NAMALWA (cell line): ENCODE measurements around the gene INPP4A.
"Not testable (repeated sequence)": the region's sequence is repeated elsewhere in the genome, so short reads cannot be mapped to it uniquely, and the experiment has no call there.

Experiments
- DNase-seq: peaks from one replicate; pipeline ENCODE4 v3.0.0-alpha.2; 2015; ENCODE audit warnings: low spot score

The INPP4A gene

DNA sequence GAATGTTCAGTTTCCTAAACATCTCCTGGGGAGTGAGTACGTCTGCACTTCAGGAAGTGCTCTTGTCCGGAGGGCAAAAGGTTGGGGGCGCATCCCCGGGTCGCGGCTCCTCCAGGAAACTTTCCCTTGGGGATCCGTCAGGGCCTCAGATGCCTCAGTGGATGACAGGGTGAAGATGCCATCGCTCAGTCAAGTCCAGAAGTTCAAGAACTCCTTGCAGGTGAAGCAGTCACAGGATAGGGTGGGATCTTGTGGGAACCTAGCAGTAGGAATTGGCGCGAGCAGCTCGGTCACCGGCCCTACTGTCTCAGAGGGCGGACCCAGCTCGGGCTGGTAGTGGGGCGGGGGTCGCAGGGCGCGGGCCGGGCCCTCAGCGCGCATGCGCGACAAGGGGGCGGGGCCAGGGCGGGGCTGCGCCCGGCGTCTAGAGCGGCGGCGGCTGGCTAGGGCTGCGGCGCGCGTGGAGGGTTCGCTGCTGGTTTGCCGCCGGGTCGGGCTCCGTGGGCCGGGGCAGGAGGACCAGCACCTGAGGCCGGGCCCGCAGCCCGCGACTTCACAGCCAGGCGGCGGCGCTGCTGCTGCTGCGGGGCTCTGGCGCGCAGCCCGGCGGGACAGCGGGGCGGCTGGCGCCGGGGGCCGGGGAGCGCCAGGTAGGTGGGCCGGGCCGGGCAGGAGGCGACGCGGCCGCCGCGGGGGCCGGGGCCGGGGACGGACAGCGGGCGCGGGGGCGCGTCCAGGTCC lies at the start of gene INPP4A:
Gene INPP4A (plus strand): TSS at position 423 of the 741 bp plus-strand sequence. CDS start 75,191 bp downstream, outside the sequence.
- peak; percentile 83 for DNase-seq

- DNase-seq = no peak
Measured at GRCh38 chr2:98395977-98396376, 48.7 kb upstream of the INPP4A start.

- DNase-seq = no peak
Measured at GRCh38 chr2:98396745-98397355, 47.8 kb upstream of the INPP4A start.

- no peak for DNase-seq
Measured at GRCh38 chr2:98399140-98399539, 45.5 kb upstream of the INPP4A start.

DNA sequence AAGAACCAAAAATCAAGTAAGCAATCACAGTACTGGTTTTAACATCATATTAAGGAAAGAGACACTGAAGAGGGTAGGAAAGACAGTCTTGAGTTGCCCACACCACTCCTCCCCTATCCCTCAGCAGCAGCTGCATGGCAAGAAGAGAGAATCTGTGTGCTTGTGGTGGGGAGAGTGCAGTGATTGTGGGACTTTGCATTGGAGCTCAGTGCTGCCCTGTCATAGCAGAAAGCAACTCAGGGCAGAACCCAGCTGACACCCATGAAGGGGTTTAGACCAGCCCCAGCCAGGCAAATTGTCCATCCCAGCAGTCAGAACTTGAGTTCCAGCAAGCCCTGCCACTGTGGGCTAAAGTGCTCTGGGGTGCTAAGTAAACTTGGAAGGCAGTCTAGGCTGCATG lies 40.8 kb upstream of the INPP4A start:
- no peak for DNase-seq

- DNase-seq = no peak
Measured at GRCh38 chr2:98404556-98405250, 40.0 kb upstream of the INPP4A start.

DNA sequence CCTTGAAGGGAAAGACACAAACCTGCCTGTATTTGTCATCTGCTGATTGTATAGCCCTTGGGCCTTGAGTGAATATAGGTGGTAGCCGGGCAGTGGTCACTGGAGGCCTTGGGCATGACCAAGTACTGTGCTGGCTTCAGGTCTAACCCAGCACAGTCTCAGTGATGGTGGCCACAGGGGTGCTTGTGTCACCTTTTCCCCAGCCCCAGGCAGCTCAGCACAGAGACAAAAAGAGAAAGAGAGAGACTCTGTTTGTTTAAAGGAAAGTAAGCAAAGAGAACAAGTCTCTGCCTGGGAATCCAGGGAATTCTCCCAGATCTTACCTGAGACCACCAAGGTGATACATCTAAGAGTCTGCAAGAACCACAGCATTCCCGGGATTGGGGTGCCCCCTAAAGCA lies 39.4 kb upstream of the INPP4A start:
- DNase-seq = no peak

GRCh38 chr2:98408155-98408554 lies 36.5 kb upstream of the INPP4A start:
- DNase-seq = no peak

DNA sequence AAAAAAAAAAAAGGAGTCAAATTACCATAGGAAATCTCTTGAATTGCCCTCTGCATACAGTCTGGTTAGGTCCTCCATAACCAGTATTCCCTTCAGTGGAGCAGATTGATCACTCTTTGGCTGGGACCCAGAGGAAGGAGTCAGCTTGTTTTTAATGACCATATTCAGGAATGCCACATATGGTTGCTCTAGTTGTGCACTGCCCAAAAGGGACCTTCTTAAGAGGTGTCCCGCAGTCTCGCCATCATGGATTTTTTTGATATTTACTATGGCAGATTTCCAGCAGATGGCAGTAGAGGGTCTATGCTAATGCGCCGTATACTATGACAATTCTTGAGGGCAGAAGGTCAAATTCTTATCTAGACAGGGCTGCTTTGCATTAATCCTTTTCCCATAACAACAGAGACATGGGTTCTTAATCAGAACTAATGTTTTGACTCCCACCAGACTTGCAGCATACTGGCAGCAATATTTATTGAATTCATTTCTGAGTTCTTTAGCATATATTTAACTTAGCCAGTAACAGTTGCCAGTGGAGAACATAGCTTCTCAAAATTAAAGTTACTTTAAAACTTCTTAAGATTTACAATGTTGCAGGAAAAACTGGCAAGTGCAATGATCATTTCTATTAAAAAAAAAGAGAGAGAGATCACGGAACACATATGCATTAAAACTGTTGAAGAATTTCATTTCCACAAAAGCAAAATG lies 31.8 kb upstream of the INPP4A start:
- peak; percentile 86 for DNase-seq

DNA sequence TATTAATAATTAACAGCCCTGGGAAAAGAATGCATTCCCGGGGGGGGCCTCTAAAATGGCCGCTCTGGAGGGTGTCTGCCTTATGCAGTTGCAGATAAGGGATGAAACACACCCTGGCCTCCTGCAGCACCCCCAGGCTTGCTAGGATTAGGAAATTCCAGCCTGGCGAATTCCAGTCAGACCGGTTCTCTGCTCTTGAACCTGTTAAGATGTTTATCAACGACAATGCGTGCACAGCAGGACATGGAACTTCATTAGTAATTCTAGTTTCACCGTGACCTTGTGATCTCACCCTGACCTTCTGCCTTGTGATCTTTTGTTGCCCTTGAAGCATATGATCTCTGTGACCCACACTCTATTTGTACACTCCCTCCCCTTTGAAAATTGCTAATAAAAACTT lies 30.4 kb upstream of the INPP4A start:
- not testable (repeated sequence) for DNase-seq

DNA sequence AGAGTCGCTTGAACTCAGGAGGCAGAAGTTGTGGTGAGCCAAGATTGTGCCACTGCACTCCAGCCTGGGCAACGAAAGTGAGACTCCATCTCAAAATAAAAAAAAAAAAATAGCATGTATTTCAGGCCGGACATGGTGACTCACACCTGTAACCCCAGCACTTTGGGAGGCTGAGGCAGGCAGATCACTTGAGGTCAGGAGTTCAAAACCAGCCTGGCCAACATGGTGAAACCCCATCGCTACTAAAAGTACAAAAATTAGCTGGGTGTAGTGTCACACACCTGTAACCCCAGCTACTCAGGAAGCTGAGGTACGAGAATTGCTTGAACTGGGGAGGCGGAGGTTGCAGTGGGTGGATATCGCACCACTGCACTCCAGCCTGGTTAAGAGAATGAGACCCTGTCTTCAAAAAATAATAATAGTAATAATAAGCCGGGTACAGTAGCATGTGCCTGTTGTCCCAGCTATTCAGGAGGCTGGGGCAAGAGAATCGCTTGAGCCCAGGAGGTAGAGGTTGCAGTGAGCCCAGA lies 28.9 kb upstream of the INPP4A start:
- DNase-seq = not testable (repeated sequence)

GRCh38 chr2:98416383-98417159 lies 28.1 kb upstream of the INPP4A start:
- DNase-seq = no peak

DNA sequence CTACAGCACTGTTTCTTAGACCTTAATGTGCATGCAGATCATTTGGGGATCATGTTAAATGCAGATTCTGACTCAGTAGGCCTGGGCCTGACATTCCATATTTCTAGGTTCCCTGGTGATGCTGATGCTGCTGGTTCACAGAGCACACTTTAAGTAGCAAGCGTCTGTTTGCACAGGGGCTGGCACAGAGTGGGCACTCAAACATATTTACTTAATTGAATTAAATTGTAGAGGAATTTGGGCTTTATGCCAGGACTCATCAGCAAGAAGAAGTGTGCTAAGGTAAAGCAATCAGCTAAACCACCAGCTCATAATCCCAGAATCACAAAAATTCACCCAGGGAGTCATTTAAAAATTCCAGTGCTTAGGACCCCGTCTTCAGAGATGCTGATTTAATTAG lies 25.1 kb upstream of the INPP4A start:
- DNase-seq = no peak

DNA sequence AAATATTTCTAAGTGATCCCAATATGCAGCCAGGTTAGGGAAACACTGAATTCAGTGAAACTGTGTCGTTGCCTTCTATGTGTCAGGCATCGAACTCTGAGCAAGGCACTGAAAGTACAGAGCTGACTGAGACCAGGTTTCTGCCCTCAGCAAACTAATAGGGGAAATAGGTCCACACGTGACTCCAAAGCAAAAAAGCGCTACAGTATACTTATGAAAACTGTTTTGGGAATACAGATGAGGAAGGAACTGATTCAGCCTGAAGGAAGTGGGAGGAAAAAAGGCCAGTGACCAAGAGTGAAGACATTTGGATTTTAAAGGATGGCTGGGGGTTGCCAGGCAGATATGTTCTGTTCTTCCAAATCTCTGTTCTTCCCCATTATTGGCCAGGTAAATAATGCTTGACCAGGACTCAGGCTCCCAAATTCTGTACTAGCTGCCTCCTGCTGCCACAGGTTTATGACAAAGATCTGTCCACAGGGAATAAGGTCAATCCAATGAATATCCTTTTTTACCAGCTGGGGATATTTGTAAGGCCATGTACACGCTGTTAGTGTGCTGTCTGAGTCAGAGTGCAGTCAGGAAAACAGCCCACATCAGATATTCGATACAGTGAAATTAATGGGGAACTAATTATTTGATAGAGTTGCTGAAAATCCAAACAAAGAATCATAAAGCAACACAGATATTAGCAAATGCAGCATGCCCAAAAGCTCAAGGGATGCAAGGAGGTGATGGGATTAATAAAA lies 24.5 kb upstream of the INPP4A start:
- no peak for DNase-seq

DNA sequence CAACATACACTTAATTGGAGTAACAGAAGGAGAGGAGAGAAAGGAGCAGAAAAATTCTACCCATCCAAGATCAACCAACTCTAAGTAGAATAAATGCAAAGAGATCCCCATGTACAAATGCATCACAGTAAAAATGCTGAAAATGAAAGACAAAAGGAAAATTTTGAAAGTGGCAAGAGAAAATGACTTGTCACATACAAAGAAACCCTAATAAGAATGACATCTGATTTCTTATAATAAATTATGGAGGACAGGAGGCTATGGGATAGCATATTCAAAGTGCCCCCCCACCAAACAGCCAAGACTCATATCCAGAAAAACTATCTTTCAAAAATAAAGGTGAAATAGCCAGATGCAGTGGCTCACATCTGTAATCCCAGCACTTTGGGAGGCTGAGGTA lies 22.2 kb upstream of the INPP4A start:
- DNase-seq = no peak

- no peak for DNase-seq
Measured at GRCh38 chr2:98426771-98427170, 17.9 kb upstream of the INPP4A start.

DNA sequence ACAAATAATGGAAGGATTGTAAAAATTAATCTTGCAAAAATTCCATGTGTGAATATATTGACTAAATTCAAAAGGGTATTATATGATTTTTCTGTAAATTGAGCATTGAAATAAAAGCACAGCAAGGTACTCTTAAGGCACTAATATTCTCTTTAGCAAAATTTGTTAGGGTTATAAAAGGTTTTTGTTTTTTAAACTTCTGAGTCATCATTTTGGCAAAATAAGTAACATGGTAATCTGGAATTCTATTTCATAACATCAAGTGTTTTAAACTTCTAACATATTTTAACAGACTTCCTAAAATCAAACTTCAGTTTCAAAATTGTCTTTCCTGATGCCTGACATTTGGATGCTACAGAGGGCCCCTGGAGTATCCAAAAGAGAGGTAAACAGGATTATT lies 12.5 kb upstream of the INPP4A start:
- DNase-seq = no peak

GRCh38 chr2:98433363-98433964 lies 11.2 kb upstream of the INPP4A start:
- no peak for DNase-seq

GRCh38 chr2:98434492-98434891 lies 10.2 kb upstream of the INPP4A start:
- DNase-seq = no peak

GRCh38 chr2:98435670-98436069 lies 9.0 kb upstream of the INPP4A start:
- not testable (repeated sequence) for DNase-seq
